Measurements from ENCODE around the gene GEMIN5. TPM values are rescaled to one million over a fixed set of nuclear protein-coding genes. Genes with fewer than 3 reads are reported as not detected.

Gene GEMIN5
- polyA plus RNA-seq, 3 donors: 2.0 to 3.8 (median 2.2) TPM

- DNase-seq: no peak
- Histone ChIP-seq H4K20me1 (ENCODE audit: insufficient read depth, low read length) (no peaks in the 10 kb centered on the region), H3K4me3 (replicated peaks in 1 of 3; ENCODE audit: low read depth in 2 of 3, low read length in 3 of 3) (peak overlapping the region; percentile 86 to 93 (median 88)), H3K79me2 (ENCODE audit: insufficient read depth, low read length) (peaks cover 22% of the 10 kb centered on the region), H3K36me3 (replicated peaks in 1 of 2; ENCODE audit: control insufficient read depth in 1 of 2, insufficient read depth in 2 of 2, low read length in 2 of 2) (peaks cover 0 to 21% of the 10 kb centered on the region in 2 donors), H3K27ac (ENCODE audit: low read depth in 1 of 2, low read length in 2 of 2) (peak overlapping the region; percentile 32 to 74), H3K4me1 (ENCODE audit: control insufficient read depth in 1 of 2, insufficient read depth in 2 of 2, low read length in 2 of 2) (peaks cover 28 to 31% of the 10 kb centered on the region in 2 donors), H2AFZ (ENCODE audit: insufficient read depth, low read depth, low read length, poor library complexity, severe bottlenecking) (peak overlapping the region; percentile 99), H3K9me3 (replicated peaks in 1 of 2; ENCODE audit: control insufficient read depth in 1 of 2, insufficient read depth in 1 of 2, low read length in 2 of 2) (no peaks in the 10 kb centered on the region), H3K9ac (ENCODE audit: insufficient read depth, low read length, poor library complexity, severe bottlenecking) (peak overlapping the region; percentile 82), H3K27me3 (ENCODE audit: control insufficient read depth in 2 of 2, insufficient read depth in 2 of 2, low read length in 2 of 2) (no peaks in the 10 kb centered on the region), H3K4me2 (replicated peaks; ENCODE audit: extremely low read depth, low read length, poor library complexity, severe bottlenecking) (peak overlapping the region; percentile 97)
- Mint-ChIP-seq H3K9me3 (no peaks in the 10 kb centered on the region), H3K27ac (peak overlapping the region in 4 of 7 donors; percentile 81 to 89 (median 84)), H3K4me3 (peak overlapping the region; percentile 88 to 93), H3K27me3 (ENCODE audit: low read depth in 3 of 3) (peaks cover 0 to 5% (median 0%) of the 10 kb centered on the region in 3 donors), H3K36me3 (peaks cover 20 to 23% of the 10 kb centered on the region in 2 donors), H3K4me1 (peaks cover 19% of the 10 kb centered on the region)
- no peak for TF ChIP-seq CTCF (IDR thresholded peaks at IDR 0.05)
- intact Hi-C loops (cut with micrococcal nuclease): loop anchor here in 1 of 2 donors (5.0 to 10.0 kb wide), 2 partner anchors 80 to 282 kb away; partner anchors contain the start of gene CNOT8
- 32% methylated on average over 9 of the region's 11 CpGs for WGBS (ENCODE audit: insufficient coverage)
Measured at GRCh38 chr5:154937186-154937717, 759 bp downstream of the GEMIN5 start.

- peaks cover 0 to 5% (median 0%) of the 10 kb centered on the region in 3 donors for H3K27me3 Mint-ChIP-seq (ENCODE audit: low read depth in 3 of 3)
- H3K27ac Mint-ChIP-seq: no peak overlapping the region
- H4K20me1 ChIP-seq (ENCODE audit: insufficient read depth, low read length): no peaks in the 10 kb centered on the region
- H3K9ac ChIP-seq (ENCODE audit: insufficient read depth, low read length, poor library complexity, severe bottlenecking): no peak overlapping the region
- H3K79me2 ChIP-seq (ENCODE audit: insufficient read depth, low read length): peaks cover 7% of the 10 kb centered on the region
- DNase-seq: no peak
- H3K4me3 Mint-ChIP-seq: no peak overlapping the region
- H3K4me1 ChIP-seq (ENCODE audit: control insufficient read depth in 1 of 2, insufficient read depth in 2 of 2, low read length in 2 of 2): peaks cover 16% of the 10 kb centered on the region in 2 donors
- H3K9me3 ChIP-seq (replicated peaks in 1 of 2; ENCODE audit: control insufficient read depth in 1 of 2, insufficient read depth in 1 of 2, low read length in 2 of 2): no peaks in the 10 kb centered on the region
- intact Hi-C loops (cut with micrococcal nuclease): loop anchor here in 1 of 2 donors (5.0 to 10.0 kb wide), 2 partner anchors 78 to 280 kb away; partner anchors contain the start of gene CNOT8
- no peaks in the 10 kb centered on the region for H3K9me3 Mint-ChIP-seq
- no peaks in the 10 kb centered on the region for H3K27me3 ChIP-seq (ENCODE audit: control insufficient read depth in 2 of 2, insufficient read depth in 2 of 2, low read length in 2 of 2)
- peaks cover 16% of the 10 kb centered on the region for H3K4me1 Mint-ChIP-seq
- no peak overlapping the region for H3K4me3 ChIP-seq (replicated peaks in 1 of 3; ENCODE audit: low read depth in 2 of 3, low read length in 3 of 3)
- TF ChIP-seq CTCF (IDR thresholded peaks at IDR 0.05): no peak
- no peak overlapping the region for H3K4me2 ChIP-seq (replicated peaks; ENCODE audit: extremely low read depth, low read length, poor library complexity, severe bottlenecking)
- no peak overlapping the region for H2AFZ ChIP-seq (ENCODE audit: insufficient read depth, low read depth, low read length, poor library complexity, severe bottlenecking)
- H3K36me3 ChIP-seq (replicated peaks in 1 of 2; ENCODE audit: control insufficient read depth in 1 of 2, insufficient read depth in 2 of 2, low read length in 2 of 2): peaks cover 4 to 39% of the 10 kb centered on the region in 2 donors
- H3K36me3 Mint-ChIP-seq: peaks cover 35 to 41% of the 10 kb centered on the region in 2 donors
- no peak overlapping the region for H3K27ac ChIP-seq (ENCODE audit: low read depth in 1 of 2, low read length in 2 of 2)
Measured at GRCh38 chr5:154934881-154935280, 3.1 kb downstream of the GEMIN5 start.

Measured in CD14-positive monocyte (primary cell).